GM12874 (cell line): ENCODE data around the gene KRT17.

Source experiments
- TF ChIP-seq, protein P1 (sequence below): IDR thresholded peaks from 2 replicates; pipeline ENCODE4 v1.5.1; 2011; ENCODE audit warnings: low read depth, mild to moderate bottlenecking, control low read depth, low read length, moderate library complexity; ENCODE audit not compliant: insufficient read depth

KRT17 gene

GRCh38 chr17:41664587-41665565, 40.5 kb upstream of the KRT17 start:
- TF ChIP-seq, protein P1, sequence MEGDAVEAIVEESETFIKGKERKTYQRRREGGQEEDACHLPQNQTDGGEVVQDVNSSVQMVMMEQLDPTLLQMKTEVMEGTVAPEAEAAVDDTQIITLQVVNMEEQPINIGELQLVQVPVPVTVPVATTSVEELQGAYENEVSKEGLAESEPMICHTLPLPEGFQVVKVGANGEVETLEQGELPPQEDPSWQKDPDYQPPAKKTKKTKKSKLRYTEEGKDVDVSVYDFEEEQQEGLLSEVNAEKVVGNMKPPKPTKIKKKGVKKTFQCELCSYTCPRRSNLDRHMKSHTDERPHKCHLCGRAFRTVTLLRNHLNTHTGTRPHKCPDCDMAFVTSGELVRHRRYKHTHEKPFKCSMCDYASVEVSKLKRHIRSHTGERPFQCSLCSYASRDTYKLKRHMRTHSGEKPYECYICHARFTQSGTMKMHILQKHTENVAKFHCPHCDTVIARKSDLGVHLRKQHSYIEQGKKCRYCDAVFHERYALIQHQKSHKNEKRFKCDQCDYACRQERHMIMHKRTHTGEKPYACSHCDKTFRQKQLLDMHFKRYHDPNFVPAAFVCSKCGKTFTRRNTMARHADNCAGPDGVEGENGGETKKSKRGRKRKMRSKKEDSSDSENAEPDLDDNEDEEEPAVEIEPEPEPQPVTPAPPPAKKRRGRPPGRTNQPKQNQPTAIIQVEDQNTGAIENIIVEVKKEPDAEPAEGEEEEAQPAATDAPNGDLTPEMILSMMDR = no peak

DNA sequence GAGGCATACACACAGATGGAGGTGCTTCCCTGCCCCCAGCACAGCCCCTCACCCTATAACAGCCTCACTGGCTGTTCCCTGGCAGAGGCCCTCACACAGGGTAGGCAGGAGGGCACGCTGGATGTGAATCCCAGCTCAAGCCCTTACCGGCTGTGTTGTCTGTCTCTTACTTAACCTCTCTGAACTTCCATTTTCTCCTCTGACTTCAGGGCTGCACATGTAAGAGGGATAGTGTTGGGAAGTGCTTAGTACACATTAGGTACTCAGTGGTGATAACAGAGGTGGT, 39.7 kb upstream of the KRT17 start:
- TF ChIP-seq, protein P1 = no peak

- TF ChIP-seq, protein P1 = no peak
These were observed 39.2 kb upstream of the KRT17 start for GRCh38 chr17:41663451-41664171.

DNA sequence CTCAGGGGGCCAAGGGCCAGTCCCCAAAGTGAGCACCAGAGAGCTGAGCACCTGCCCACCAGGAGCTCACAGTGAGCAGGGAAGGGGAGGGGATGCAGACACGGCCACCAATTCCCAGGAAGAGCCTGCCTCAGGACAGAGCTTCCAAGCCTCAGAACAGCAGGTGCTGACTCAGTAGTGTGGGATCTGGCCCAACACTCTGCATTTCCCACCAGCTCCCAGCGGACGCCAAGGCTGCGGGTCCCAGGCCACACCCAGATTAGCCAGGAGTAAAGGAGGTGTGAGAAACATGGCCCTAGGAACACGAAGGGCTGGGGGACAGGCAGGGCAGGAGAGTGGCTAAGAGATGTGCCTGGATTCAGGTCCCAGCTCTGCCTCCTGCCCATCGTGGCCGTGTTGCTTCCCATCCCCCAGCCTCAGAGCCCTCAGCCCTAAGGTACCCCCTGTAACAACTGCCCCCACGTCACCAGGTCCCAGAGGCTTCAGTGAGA, 35.9 kb upstream of the KRT17 start:
- TF ChIP-seq, protein P1 = no peak

- TF ChIP-seq, protein P1 = no peak
These were observed 35.2 kb upstream of the KRT17 start for GRCh38 chr17:41659427-41660212.

DNA sequence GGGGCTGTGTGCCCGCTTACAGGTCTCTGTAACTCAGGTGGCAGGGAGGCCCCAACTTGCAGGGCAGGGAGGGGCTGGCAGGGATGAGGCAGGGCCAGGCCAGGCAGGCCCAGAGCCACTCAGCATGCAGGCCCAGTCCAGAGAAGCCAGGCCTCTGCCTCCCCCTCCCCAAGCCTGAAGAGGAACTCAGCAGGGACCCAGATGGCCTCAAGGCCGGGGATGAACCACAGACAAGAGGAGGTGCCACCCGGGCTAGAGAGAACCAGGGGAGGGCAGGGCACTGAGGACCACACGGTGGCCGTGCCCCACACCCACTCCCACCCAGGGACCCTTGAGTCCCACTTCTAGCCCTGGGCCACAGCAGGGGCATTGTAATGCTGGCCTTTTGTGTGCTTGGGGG, 34.5 kb upstream of the KRT17 start:
- TF ChIP-seq, protein P1 = no peak

- TF ChIP-seq, protein P1 = no peak
These were observed 33.6 kb upstream of the KRT17 start for GRCh38 chr17:41657936-41658335.
